Measurements from ENCODE around the gene TDRD9.

TDRD9 gene

DNA sequence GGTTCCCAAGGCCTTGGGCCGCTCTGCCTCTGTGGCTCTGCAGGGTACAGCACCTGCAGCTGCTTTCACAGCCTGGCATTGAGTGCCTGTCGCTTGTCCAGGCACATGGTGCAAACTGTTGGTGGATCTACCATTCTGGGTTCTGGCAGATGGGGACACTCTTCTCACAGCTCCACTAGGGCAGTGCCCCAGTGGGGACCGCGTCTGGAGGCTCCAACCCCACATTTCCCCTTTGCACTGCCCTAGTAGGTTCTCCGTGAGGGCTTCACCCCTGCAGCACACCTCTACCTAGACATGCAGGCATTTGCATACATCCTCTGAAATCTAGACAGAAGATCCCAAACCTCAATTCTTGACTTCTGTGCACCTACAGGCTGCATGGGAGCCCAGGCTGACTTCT, 138.0 kb downstream of the TDRD9 start:
- no peak for DNase-seq (ENCODE audit: low spot score)

DNA sequence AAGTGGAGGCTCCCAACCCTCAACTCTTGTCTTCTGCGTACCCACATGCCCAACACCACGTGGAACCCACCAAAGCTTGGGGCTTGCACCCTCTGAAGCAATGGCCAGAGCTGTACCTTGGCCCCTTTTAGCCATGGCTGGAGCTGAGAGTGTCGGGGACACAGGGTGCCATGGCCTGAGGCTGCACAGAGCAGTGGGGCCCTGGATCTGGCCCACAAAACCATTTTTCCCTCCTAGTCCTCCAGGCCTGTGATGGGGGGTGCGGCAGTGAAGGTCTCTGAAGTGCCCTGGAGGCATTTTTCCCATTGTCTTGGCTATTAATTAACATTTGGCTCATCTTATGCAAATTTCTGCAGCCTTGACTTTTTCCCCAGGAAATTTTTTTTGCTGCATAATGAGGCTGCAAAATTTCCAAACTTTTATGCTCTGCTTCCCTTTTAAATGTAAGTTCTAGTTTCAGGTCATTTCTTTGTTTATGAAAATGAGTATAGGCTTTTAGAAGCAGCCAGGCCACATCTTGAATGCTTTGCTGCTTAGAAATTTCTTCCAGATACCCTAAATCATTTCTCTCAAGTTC, 138.6 kb downstream of the TDRD9 start:
- DNase-seq (ENCODE audit: low spot score) = no peak

DNA sequence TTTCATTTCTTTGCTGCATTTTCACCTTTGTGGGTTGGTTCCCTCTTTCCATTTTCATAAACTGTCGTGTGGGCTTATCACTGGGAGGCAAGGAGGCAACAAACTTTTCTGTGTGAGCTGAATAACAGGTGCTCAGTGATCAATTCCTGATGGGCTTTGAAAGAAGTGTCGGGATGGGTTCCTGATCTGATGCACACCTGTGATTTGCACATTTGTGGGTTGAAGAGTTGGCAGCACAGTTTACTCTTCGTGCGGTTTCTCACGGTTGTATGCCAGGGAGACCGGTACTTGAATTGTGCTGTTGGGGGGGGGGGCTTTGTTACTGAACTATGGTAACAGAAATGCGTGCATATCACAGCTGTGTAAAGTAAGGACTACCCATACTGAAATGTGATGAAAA, 141.3 kb downstream of the TDRD9 start:
- DNase-seq (ENCODE audit: low spot score) = no peak

DNA sequence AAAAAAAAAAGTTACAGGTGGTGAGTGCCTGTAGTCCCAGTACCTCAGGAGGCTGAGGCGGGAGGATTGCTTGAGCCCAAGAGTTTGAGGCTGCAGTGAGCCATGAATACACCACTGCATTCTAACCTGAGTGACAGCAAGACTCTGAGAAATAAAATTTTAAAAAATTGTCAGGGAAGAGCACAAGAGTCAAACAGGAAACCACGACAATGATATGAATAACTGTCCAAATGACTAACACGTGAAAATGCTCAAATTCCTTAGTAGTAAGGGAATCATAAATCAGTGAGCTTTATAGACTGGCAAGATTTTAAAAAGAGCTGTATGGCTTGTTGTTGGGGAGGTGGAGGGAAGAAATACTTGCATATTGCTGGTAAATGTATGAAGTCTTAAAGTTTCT, 144.3 kb downstream of the TDRD9 start:
- no peak for DNase-seq (ENCODE audit: low spot score)

DNA sequence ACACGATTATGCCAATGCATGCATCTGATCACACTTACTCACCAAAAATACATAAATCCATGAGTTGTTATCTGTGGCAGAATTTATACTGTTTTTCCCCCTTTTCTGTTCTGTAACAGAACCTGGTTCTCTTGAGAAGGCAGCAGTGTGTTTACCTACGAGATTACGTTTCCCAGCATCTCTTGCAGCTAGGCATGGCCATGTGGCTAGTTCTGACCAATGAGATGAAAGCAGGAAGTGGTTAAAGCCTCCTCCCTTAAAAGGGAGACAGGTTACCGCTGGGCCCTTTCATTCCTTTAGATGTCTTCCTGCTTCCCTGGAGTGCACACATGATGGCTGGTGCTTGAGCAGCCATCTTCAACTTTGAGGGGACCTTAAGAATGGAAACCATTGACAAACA, 145.5 kb downstream of the TDRD9 start:
- DNase-seq (ENCODE audit: low spot score) = no peak

DNA sequence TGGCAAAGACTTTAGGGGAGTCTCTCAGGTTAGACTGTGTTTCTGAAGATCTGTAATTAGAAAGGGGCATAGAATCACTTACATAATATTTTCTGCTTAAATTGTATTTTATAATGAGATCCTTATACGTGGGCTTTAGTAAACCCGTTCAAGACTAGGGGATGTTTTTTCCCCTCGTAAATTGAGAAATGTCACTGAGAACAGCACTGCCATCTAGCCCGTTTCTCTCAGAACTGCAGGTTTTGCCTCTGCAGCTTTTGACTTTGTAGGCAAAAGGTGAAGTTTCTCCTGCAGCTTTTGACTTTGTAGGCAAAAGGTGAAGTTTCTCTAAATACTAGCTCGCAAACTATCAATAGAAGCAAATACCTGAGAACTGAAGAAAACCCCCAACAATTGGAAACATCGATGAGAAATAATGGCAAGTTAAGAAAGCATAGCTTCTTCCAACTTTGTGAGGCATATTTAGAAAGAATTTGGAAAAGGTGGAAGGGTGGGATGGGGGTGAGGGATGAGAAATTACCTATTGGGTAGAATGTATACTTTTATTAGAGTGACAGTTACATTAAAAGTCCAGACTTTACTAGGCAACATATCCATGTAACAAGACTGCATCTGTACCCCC, 147.4 kb downstream of the TDRD9 start:
- DNase-seq (ENCODE audit: low spot score) = no peak

DNA sequence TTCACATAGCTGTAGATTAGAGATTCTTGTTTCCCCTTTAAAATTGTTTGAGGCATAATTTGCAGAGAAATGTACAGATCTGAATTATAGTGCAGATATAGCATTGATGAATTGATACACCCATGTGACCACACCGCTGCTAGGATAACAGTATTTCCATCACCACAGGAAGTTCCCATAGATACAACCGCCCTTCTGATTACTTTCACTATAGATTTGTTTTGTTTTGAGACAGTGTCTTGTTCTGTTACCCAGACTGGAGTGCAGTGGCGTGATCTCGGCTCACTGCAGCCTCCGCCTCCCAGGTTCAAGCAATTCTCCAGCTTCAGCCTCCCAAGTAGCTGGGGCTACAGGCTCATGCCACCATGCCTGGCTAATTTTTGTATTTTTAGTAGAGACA, 148.5 kb downstream of the TDRD9 start:
- no peak for DNase-seq (ENCODE audit: low spot score)

DNA sequence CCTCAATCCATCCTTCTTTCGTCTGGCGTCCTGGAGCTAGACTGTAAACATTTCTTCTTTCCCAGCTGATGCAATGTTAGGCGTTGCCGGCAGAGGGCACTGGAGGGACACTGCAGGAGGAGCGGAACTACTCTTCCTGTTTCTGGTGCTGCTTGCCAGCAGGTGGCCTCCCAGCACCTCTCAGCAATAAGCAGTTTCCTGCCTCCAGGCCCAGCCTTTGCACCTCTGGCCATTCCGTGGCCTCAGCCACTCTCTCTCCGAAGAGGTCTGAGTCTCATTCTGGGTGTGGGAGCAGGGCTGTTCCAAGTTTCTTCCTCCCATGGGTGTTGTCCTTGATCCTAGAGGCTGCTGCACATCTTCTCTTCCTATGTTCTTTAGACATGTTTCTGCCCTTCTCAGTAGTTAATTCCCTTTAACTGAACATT, 149.8 kb downstream of the TDRD9 start:
- peak; percentile 90 for DNase-seq (ENCODE audit: low spot score)

DNA sequence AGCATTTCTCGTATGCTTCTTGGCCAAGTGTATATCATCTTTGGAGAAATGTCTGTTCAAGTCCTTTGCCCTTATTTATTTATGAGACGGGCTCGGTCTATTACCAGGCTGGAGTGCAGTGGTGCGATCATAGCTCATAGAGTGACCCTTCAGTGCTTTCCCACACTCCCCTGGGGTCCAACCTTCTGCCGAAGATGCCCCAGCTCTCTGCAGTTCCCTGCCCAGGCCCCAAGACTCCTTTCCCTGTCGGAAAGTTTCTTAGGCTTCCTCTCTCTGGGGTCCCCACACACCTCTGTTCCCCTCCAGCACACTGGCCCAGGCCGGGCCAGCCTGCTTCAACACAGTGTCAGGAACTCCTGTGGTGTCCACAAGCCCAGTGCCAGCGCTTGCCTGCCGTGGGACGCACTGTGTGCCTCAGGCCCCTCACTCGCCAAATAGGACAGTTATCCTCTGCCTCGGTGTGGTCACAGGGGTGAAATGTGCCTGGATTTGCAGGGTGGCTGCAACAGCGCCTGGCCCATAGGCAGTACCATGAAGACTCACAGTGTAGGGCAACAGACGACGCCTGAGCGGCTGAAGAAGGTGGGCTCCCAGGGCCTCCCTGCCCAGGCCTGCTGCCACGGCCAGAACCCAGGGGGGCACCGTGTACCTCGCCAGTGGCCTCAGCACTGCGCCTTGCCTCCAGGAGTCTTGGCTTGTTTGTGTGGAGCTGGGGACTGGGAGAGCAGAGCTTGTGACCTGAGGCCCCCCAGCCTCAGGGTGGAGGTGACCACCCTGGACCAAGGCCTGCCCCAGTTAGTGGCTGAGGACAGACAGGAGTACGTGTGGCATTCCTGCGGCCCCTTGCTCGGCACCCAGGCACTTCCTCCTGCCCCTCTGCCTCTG, 152.4 kb downstream of the TDRD9 start:
- no peak for DNase-seq (ENCODE audit: low spot score)

DNA sequence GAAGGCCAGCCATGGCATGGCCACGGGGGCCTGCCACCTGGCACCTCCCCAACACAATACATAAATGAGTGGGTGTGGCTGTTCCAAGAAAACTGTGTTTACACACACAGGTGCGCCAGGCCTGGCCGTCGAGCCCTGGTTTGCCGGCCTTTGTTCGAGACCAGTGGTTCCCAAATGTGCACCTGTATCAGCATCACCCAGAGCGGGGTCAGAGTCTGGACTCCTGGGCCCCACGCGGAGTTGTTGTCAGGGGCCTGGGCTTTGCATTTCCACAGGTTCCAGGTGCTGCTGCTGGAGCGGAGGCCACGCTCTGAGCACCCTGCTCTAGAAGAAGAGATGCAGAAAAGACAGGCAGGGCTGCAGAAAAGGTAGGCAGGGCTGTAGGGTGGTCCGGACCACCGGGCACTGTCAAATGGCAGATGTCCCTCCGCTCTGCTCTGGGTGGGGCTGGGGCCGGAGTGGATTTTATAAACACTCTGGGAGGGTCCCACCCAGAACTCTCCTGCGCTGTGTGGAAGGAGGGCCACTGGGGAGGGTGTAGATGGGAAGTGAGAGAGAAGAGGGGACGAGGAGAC, 153.1 kb downstream of the TDRD9 start:
- no peak for DNase-seq (ENCODE audit: low spot score)

DNA sequence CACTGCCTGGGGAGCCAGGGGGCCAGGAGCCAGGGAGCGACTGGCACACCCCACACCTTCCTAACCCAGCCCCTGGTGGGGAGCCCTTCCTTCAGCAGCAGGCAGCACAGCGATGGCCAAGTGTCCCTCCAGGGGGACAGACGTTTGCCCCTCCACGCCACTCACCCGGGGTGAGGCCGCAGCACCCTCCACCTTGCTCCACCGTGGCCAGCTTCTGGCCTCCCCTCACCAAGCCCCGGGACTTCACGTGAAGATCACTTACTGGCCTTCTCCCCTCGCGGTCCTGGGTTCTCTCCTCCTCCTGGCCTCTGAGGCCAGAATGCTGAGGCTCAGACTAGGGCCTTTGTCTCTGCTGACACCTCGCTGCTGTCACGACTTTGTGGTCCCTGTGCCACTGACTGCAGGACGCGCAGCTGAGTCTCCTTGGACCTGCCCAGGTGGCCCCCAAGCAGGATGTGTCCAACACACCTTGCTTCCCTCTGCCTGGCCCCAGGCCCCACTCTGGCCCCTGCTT, 153.8 kb downstream of the TDRD9 start:
- no peak for DNase-seq (ENCODE audit: low spot score)

DNA sequence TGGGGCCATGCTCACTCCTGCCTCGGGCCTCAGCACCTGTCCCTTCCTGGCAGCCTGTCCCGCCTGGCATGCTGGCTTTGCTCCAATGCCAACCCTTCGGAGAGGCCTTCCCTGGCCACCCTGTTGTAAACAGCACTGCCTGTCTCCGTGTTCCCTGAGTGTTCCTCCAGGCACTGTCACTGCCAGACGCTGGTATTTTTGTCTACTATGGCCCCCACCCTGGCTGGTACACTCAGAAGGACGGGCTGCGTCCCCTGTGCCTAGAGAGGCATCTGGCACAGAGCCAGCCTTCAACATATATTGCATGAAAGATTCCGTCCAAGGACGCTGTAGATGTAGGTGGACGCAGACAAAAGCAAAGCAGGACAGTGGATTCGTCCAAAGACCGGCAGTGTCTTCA, 154.6 kb downstream of the TDRD9 start:
- no peak for DNase-seq (ENCODE audit: low spot score)

DNA sequence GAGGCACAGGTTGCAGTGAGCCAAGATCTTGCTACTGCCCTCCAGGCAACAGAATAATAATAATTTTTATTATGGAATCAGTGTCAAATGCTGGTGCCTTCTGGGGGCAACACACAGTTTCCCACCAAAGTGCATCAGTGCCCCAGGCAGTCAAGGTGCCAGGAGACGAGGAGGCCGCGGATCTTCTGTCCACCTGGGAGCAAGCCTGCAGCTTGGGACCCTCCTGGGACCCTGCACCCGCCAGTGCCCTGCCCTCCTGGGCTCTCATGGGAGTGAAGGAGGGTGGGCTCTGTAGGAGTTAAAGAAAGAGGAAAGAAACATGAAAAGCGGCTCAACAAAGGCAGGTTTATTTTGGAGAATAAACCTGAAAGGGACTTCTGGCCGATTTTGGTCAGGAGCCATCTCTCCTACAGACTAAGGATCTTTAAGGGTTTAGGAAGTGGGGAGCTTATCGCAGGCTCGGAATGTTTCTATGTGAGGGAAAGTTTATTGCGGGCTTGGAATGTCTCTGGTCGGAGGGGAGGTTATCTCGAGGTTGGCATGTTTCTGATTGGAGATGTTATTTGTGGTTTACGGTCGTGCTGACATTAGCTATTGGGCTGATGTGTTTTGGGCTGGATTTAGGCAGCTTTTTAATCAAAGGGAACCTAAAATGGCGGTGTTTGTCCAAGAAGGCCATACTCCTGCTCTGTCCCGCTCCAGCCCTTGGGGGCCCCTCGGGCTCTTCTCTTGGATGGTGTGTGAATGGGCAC, 156.2 kb downstream of the TDRD9 start:
- DNase-seq (ENCODE audit: low spot score) = no peak

DNA sequence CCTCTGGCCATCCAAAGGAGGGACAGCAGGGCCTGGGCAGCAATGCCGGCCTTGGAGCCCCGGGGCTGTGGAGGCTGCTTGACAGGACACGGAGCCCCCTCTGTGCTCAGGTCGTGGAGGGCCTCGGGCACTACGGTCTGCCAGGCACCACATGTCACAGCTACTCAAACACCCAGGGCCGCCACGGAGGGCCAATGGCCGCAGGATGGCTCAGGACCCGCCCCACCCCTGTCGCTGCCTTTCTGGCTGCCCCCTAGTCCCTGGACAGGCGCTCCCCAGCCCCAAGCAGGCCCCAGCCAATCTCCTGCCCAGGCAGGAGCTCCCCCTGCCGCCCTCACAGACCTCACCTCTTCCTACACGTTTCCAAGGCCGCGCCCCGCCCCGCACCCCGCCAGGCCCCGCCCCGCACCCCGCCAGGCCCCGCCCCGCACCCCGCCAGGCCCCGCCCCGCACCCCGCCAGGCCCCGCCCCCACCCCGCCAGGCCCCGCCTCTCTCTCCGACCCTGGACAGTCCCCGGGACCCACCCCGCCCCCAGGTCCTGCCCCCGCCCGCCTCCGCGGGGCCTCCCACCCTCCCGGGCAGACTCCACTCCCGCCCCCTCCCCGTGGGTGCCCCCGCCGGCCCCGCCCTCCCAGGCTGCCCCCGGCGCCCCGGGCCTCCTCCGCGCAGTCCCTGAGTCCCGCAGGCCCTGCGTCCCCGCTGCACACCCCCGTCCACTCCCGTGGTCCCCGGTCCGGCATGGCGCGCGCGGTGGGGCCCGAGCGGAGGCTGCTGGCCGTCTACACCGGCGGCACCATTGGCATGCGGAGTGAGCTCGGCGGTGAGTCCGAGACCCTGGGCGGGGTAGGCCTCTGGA, 157.0 kb downstream of the TDRD9 start, which contains the start of gene ASPG:
Gene ASPG, plus strand, starts transcription at position 669 of the 857 bp plus-strand sequence. Its CDS starts 71 bp downstream, at position 740.
- no peak for DNase-seq (ENCODE audit: low spot score)

DNA sequence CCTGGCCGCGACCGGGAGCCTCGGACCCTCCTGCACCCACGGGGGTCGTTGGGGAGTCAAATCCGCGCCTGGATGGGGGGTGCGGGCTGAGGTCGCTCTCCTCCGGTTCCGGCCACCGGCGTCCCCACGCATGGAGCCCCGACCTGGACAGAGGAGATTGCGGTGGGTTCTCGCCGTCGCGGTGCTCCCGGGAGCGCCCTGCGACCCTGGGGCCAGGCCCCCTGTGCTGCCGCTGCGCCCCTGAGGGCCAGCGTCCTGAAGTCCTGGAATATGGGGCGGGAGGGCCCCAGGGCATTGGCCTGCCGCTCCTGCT, 157.6 kb downstream of the TDRD9 start:
- DNase-seq (ENCODE audit: low spot score) = no peak

DNA sequence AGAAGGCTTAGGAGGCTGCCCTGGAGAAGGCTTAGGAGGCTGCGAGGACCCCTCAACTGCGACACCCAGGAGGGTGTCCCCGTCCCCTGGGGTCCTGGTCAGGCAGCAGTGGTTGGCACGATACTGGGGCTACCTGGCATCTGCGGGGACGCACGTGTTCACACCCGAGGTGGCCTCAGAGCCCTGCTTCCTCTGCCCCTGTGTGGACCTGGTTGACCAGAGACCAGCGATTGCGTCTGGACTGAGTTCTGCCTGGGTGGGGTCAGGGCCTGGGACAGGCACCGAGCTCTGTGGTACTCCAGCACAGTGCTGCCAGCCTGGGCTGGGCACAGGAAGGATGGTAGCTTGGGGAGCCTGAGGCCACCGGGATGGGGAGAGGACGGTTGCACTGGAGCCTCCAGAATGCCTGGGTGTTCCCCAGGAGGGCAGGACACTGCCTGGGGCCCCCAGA, 158.0 kb downstream of the TDRD9 start:
- DNase-seq (ENCODE audit: low spot score) = no peak

DNA sequence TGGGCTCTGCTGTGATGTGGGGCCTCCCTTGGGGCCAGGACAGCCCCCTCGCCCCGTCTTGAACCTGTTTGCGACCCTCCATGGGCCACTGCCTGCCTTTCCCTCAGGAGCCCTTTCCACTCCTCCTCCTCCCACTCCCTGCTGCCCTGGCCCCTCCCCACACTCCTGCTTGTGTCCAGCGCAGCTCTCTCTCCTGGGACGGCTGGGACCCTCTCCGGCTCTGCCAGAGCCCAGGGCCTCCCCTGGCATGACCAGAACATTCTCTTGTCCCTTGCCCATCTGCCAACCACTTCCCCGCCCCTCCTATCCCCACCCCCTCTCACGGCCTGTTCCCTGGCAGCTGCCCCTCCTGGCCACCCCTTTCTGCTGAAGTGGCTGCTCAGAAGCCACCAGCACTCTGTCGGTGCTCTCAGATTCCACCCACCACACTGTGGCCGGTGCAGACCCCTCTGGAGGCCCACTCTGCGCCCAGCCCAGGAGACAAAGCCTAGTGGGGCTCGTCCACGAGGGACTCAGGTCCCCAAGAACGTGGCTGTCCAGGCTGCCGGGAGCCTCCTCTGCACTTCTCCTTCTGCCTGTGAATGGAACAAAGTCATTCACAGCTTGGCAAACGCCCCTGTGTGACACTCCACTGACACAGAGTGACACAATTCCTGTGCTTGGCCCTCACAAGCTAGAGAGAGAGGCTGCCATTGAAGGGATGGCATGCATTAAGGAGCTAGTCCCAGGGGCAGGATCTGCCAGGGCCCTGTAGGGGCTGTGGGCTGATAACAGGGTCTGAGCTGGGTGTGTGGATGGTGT, 158.6 kb downstream of the TDRD9 start:
- DNase-seq (ENCODE audit: low spot score) = no peak

DNA sequence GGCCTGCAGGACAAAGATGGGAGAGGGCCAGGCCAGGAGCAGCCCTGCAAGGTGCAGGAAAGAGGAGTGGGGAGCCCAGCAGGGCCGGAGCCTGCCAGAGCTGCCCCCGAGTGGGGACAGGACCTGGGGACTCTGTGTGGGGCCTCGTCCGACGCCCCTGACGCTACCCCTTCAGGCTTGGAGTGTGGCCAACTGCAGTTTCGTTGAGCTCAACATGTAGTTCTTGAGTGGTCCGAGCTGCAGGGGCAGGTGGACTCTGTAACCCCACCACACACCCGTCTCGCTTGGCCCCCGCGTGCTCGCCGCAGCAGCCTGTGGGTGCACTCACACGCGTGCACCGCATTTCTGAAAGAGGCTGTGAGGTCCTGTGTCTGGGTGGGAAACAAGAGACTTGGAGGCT, 159.2 kb downstream of the TDRD9 start:
- no peak for DNase-seq (ENCODE audit: low spot score)

DNA sequence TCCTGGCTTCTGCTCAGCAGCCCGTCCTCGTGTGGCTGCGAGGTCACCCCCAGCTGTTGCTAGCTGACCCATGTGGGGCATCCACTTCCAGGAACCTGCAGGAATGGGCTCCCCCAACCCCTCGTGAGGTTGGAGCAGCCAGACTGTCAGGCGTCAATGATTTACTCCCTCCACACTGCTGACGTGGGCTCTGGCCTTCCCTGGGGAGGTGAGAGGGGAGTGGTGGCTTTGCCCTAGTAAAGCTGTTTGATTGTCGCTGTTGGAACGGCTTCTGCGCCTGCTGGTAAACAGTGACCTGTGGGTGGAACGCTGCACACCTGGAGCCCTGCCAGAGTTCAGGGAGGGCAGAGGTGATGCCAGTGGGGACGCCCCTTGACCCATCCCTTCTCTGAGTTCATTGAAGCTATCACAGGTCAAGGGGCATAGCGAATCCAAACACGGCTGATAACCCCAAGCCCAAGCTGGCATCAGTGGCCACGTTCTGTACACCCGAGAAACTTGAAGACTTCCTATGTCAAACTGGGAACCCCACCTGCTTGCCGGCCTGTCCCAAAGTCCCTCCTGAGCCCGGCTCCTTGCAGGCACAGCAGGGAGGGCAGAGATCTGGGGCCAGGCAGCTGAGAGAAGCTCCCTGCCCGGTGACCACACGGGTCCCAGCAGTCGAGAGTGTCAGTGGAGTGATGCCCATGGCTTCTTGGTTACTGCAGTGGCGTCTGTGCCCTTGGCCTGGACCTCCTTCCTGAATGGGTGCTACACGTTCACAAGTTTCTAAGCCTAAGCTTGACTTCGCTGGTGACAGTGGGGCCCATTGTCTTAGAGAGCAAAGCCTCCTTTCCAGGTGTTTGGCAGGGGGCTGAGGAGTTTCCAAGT, 160.0 kb downstream of the TDRD9 start:
- DNase-seq (ENCODE audit: low spot score) = no peak
